RKO (cell line): ENCODE measurements around the gene GRIK4.
A peak's percentile ranks its signal among the peaks of the same experiment; 100 is the strongest.

Source experiments
- DNase-seq: peaks from one replicate; pipeline ENCODE4 v3.0.0-alpha.2; 2016; ENCODE audit warnings: low spot score

GRIK4 gene

DNA sequence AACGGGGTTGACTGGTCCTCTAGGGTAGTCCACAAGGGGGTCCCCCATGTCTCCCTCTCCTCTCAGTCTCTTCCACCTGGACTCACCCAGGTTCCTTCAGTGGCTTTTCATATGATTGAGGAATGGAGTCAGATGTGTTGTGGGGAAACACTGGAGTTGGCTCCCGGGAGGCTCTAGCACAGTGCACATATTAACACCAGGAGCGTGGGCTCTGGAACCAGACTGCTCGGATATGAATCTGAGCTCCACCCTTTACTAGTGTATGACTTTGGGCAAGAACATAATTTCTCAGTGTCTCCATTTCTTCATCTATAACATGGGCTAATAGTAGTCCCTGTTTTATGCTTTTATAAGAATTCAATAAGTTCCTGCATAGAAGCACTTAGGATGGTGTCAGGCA lies 157.0 kb downstream of the GRIK4 start:
- no peak for DNase-seq

GRCh38 chr11:120674542-120674941 lies 163.0 kb downstream of the GRIK4 start:
- DNase-seq: no peak

GRCh38 chr11:120675171-120675570 lies 163.6 kb downstream of the GRIK4 start:
- DNase-seq: no peak

DNA sequence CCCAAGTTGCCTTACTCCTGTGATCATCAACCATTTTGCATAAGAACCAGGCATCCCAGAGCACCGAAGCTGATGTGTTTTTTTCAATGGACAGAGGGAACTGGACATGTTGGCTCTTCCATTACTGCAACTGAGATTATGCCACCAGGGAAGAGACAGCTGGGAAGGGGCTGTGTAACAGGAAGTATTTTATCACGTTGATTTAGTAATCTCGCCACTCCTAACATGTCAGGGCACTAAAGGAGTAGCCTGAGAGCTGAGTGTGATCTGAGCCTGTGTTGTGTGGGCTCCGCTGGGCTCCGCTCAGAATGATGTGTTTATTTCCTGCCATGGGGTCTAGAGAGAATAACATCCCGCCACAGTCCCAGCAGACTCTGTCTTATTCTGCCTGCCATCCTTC lies 165.4 kb downstream of the GRIK4 start:
- DNase-seq: no peak

GRCh38 chr11:120680322-120680721 lies 168.8 kb downstream of the GRIK4 start:
- DNase-seq: peak; percentile 11

DNA sequence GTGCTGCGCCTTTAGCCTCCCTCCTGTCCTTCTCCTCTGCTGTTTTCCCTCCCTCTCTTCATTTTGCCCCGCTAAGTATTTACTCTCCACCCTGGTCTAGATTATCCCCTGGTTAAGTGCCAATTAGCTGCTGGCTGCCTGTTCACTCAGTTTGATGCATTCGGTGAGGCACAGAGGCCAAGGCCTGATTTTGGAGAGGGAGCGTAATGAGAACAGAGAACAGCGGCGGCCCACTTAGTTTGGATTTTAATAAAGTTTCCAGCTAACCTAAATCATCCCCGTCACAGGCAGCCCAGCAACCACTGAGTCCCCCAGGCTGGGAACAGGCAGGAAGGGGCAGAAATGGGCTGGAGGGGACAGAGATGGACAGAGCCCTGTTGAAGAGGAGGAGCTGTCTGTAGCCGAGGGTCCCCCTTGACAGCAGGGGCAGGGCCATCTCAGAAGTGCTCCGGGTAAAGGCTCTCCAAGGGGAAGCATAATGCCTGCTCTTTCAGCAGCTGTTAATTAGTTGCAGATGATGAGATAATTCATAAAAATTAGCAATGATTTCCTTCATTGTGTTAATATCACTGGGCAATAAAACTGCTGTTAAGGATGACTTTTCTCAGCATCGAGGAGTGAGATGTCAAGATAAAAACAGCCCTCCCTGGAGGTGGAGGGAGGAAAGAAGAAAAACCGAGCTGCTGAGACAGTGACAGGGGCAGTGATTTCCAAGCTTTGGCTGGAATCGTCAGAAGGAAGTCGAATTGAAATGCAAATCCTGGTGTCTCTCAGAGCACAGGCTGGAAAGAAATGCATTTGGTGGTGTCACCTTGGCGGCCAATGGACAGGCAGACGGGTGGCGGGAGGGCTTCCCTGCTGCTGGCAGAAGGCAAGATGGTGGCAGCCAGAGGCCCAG lies 170.1 kb downstream of the GRIK4 start:
- no peak for DNase-seq

DNA sequence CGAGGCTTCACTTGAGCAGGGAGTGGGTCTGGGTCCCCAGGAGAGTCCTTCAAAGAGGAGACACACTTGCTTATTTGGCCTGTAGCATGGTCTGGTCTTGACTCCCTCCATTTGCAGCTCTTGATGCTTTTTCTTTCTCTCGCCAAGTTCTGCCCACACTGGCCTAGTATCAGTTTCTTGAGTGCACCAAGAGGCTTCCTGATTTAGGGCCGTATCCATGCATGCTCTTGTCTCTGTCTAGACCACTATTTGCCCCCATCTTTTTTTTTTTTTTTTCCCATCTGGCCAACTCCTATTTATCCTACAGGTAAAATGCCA lies 170.7 kb downstream of the GRIK4 start:
- no peak for DNase-seq

GRCh38 chr11:120682866-120683265 lies 171.3 kb downstream of the GRIK4 start:
- DNase-seq: peak; percentile 5

- DNase-seq: no peak
Observed at GRCh38 chr11:120686516-120686915, 175.0 kb downstream of the GRIK4 start.

- DNase-seq: no peak
Observed at GRCh38 chr11:120688163-120688562, 176.6 kb downstream of the GRIK4 start.

DNA sequence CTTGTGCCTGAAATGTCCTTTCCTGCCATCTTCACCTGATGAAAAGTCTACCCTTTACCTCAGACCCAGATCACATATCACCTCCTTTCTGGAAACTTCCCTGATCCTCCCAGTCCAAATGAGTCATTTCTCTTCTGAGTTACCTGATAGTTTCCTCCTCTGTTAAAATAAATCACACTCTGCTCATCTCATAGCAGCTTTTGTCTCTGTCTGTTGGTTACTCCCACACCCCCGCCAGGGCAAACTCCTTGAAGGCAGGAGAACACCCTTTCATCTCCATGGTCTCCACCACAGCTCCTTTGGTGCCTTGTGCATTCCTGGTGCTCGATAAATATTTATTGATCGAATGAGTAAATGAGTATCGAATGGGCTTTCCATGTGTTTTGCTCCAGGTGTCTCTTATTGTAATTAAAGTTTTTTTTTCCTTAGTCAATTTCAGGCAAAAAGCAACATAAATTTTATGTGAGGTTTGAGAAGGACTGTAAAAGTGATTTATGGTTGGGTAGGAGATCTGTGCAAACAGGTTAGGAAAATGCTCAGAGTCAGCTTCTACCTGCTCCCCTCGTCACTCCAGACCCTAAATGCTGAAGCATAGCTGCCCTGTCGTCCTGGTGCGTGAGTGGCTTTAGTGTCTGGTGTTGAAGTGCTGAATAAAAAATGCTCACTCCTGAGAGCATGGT lies 178.2 kb downstream of the GRIK4 start:
- no peak for DNase-seq

DNA sequence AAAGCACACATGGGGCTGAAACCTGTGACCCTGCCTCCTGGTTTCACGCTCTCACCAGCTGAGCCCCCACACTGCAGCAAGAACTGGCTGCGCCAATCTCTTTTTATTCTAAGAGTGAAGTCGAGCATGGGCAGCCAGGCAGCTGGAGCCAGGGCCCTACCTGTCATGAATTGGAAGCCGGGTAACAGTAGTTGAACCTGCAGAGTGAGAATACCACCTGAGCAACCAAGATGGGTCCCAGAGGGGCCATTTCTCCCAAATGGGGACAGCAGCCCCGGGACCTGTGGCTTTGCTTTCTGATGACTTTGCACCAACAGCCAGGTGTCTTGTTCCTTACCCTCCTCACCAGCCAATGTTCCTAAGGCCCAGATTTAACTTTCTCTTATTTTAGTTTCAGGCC lies 178.9 kb downstream of the GRIK4 start:
- DNase-seq: no peak

- DNase-seq: no peak
Observed at GRCh38 chr11:120694726-120695125, 183.2 kb downstream of the GRIK4 start.

DNA sequence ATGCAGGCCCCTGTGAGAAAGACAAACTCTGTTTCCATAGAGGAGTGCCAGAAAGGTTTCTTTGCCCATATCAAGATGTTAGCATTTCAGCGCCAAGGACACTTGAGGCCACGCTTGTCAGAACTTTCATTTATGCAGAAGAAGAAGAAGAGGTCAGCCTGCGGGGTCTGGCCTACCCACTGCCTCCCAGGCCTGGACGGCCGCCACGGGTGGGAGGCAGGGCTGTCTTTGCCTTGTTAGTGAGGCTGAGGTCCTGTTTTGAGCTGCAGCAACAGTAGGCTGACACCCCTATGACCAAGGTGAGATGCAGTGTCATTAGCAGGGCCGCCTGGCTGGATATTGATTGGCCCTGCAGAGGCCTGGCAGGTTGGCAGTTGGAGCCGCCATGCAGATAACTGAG lies 183.9 kb downstream of the GRIK4 start:
- DNase-seq: no peak

- no peak for DNase-seq
Observed at GRCh38 chr11:120695939-120696338, 184.4 kb downstream of the GRIK4 start.

DNA sequence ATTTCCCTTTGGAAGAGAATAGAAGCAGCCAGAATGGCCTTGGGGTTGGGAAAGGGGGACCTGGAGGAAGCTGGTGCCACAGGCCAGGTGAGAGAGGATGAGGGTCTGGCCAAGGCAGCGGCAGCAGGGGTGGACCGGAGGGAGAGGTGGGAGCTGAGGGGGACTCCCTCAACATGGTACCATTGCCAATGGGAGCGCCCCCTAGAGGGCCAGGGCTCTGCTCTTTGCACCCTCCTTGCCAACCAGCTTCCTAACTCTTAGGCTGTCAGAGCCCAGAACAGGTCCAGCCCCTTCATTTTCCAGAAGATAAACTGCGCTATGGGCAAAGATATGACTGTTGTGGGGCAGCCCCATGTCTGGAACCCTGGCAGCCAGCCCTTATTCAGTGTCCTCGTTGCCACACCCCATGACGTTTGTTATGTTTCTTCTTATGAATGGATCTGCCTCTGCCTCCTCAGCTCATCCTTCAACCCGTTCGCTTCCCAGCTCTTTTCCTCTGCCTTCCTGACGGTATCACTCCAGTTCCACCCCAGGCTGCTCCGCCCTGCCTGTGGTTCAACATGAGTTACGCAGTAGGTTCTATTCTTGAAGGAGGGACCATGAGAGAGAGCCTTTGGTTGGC lies 185.2 kb downstream of the GRIK4 start:
- no peak for DNase-seq

- DNase-seq: no peak
Observed at GRCh38 chr11:120698918-120699317, 187.4 kb downstream of the GRIK4 start.

GRCh38 chr11:120702656-120703055 lies 191.1 kb downstream of the GRIK4 start:
- no peak for DNase-seq

DNA sequence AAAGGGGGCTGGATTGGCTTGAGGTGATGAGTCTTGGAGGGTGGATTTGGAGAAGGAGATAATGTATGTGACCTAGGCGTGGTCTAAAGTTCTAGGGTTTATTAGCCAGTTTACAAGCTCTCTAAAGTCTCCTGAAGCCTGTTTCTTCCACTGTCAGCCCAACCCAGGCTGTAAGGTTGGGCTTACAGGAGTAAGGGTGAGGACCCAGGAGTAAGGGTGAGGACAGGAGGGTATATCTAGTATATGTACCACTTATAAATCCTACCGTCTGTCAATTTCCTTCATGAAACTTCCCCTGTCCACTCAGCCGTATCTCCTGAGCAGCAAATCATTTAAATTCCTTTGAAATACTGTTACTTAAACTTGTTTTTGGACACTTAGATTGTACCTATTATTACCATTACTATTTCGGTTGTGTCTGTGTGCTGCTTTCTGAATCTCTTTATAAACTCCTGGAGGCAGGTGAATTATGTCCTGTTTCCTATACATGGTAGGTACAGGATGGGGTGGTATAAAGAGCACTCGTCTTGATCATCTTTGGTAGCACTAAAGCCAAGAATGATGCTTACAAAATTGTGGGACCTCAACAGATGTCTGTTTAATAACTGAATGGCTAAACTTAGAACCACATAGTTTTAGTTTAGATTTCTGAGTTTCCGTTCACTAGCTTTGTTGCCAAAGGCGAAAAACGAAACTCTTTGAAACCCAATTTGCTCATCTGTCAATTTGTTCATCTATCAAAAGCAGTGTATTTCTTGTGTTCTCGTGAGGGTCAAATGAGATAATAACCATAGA lies 192.0 kb downstream of the GRIK4 start:
- DNase-seq: no peak

DNA sequence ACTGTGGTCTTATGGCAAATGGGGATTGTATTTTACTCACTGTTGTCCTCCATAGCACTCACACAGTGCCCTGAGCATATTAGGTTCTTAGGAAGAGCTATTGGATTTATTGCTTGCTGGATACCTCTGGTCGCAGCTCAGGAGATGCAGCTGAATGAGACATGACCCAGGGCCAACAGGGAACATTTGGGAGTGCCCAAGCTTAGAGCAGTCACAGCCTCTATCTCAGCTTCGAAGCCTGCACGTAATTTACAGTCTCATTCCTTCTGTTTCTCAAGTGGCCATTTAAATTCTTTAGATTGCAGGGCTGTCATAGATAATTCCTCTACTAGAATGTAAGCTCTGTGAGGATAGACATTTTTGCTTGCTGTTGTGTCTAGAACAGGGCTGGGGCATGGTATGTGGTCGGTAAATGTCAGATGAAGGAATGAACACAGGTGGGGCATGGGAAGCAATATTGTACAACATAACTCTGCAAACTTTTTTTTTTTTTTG lies 192.8 kb downstream of the GRIK4 start:
- no peak for DNase-seq

DNA sequence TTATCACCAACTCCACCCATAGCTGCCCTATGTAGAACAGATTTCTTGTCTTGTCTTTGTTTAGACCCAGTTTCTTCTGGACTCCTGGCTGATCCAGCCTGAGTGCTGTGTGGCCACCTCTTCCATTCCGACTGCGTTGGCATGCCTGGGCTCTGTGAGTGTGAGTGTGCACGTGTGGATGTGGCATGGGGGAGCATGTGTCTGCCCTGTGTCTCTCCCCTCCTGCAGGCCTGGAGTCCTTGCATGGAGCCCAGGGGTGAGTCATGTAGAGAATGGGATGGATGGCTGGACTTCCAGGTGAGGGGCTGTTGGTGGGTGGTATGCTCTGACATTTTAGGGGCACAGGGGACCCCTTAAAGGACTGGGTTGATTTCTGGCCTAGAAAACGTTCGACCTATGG lies 194.7 kb downstream of the GRIK4 start:
- no peak for DNase-seq

DNA sequence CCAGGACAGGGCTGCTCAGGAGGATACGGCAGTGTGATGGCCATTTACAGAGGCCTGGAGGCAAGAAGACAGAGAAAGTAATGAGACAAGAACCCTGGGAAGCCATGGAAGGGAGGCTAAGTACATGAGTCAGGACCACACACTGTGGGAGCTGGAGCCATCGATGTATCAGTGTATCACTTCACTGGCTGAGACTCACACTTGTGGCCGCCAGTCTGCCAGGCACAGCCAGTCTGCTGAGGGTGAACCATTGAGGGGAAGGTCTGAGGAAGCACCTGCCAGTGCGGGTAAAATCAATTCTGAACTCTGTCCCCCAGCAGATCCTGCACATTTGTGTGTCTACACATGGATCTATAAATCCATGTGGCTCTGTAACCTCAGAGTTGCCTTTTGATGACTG lies 195.6 kb downstream of the GRIK4 start:
- DNase-seq: no peak
